ENCODE measurements around the gene UTP11. TPM values are rescaled to one million over a fixed set of nuclear protein-coding genes. Genes with fewer than 3 reads are reported as not detected.

Gene UTP11
- total and polyA plus RNA-seq, 2 of the 8 experiments (the other 6 are each of a cell fraction or from before 2014, with no cell fraction given): 19.5 to 60.5 TPM

GRCh38 chr1:38068980-38069340 is 56.4 kb downstream of the UTP11 start (continued):
- TF ChIP-seq RNF2 (IDR thresholded peaks at IDR 0.05; ENCODE audit: borderline replicate concordance, low read depth, low read length, missing control alignments, poor library complexity, severe bottlenecking): no peak
- no peak for TF ChIP-seq CTBP2 (IDR thresholded peaks at IDR 0.05; ENCODE audit: borderline replicate concordance, insufficient read depth, insufficient read length, low read length)
